ENCODE data around the gene SLC25A45.

- TF ChIP-seq CTCF (IDR thresholded peaks at IDR 0.05) (no peak), POLR2A (IDR thresholded peaks at IDR 0.05) (peak; percentile 56), POLR2AphosphoS5 (IDR thresholded peaks at IDR 0.05) (peak; percentile 99)
Measured at GRCh38 chr11:65420979-65421793, 38.7 kb upstream of the SLC25A45 start.
